Measurements from ENCODE around the gene EXOC2.

Gene EXOC2

GRCh38 chr6:449486-450419 lies 243.2 kb downstream of the EXOC2 start:
- no peak overlapping the region for H3K4me3 ChIP-seq (ENCODE audit: low read depth, low read length)
- no peak for TF ChIP-seq MAX (IDR thresholded peaks at IDR 0.05; ENCODE audit: low read depth, low read length)
- TF ChIP-seq MYC (IDR thresholded peaks at IDR 0.05; ENCODE audit: low read depth, low read length) = no peak
- TF ChIP-seq CTCF (IDR thresholded peaks at IDR 0.05; ENCODE audit: low read depth, low read length) = no peak
- no peak for TF ChIP-seq POLR2A (IDR thresholded peaks at IDR 0.05; ENCODE audit: extremely low read depth, insufficient read length)
- no peak for DNase-seq (ENCODE audit: low read depth)

GRCh38 chr6:449057-449430 lies 243.9 kb downstream of the EXOC2 start:
- DNase-seq (ENCODE audit: low read depth) = no peak
- no peak for TF ChIP-seq MAX (IDR thresholded peaks at IDR 0.05; ENCODE audit: low read depth, low read length)
- no peak for TF ChIP-seq CTCF (IDR thresholded peaks at IDR 0.05; ENCODE audit: low read depth, low read length)
- TF ChIP-seq MYC (IDR thresholded peaks at IDR 0.05; ENCODE audit: low read depth, low read length) = no peak
- TF ChIP-seq POLR2A (IDR thresholded peaks at IDR 0.05; ENCODE audit: extremely low read depth, insufficient read length) = no peak

GRCh38 chr6:448296-449056 lies 244.5 kb downstream of the EXOC2 start:
- TF ChIP-seq MAX (IDR thresholded peaks at IDR 0.05; ENCODE audit: low read depth, low read length) (no peak), CTCF (IDR thresholded peaks at IDR 0.05; ENCODE audit: low read depth, low read length) (no peak), MYC (IDR thresholded peaks at IDR 0.05; ENCODE audit: low read depth, low read length) (no peak)
- H3K4me3 ChIP-seq (ENCODE audit: low read depth, low read length) = no peak overlapping the region
- DNase-seq (ENCODE audit: low read depth) = no peak

More at GRCh38 chr6:449057-449430, 243.9 kb downstream of the EXOC2 start:
- no peak overlapping the region for H3K4me3 ChIP-seq (ENCODE audit: low read depth, low read length)

- TF ChIP-seq POLR2A (IDR thresholded peaks at IDR 0.05; ENCODE audit: extremely low read depth, insufficient read length) (no peak), MYC (IDR thresholded peaks at IDR 0.05; ENCODE audit: low read depth, low read length) (no peak)
- DNase-seq (ENCODE audit: low read depth) = no peak
- no peak overlapping the region for H3K4me3 ChIP-seq (ENCODE audit: low read depth, low read length)
Measured at GRCh38 chr6:447381-448165, 245.4 kb downstream of the EXOC2 start.

- TF ChIP-seq MAX (IDR thresholded peaks at IDR 0.05; ENCODE audit: low read depth, low read length) (no peak), POLR2A (IDR thresholded peaks at IDR 0.05; ENCODE audit: extremely low read depth, insufficient read length) (no peak), MYC (IDR thresholded peaks at IDR 0.05; ENCODE audit: low read depth, low read length) (no peak), CTCF (IDR thresholded peaks at IDR 0.05; ENCODE audit: low read depth, low read length) (no peak)
- DNase-seq (ENCODE audit: low read depth) = no peak
- H3K4me3 ChIP-seq (ENCODE audit: low read depth, low read length) = no peak overlapping the region
Measured at GRCh38 chr6:446418-447366, 246.2 kb downstream of the EXOC2 start.
